ENCODE data around the gene PRDX1. TPM values are rescaled to one million over a fixed set of nuclear protein-coding genes. Genes with fewer than 3 reads are reported as not detected.

Gene PRDX1
- total RNA-seq, result 675 and 720 TPM in 2 replicates

DNA sequence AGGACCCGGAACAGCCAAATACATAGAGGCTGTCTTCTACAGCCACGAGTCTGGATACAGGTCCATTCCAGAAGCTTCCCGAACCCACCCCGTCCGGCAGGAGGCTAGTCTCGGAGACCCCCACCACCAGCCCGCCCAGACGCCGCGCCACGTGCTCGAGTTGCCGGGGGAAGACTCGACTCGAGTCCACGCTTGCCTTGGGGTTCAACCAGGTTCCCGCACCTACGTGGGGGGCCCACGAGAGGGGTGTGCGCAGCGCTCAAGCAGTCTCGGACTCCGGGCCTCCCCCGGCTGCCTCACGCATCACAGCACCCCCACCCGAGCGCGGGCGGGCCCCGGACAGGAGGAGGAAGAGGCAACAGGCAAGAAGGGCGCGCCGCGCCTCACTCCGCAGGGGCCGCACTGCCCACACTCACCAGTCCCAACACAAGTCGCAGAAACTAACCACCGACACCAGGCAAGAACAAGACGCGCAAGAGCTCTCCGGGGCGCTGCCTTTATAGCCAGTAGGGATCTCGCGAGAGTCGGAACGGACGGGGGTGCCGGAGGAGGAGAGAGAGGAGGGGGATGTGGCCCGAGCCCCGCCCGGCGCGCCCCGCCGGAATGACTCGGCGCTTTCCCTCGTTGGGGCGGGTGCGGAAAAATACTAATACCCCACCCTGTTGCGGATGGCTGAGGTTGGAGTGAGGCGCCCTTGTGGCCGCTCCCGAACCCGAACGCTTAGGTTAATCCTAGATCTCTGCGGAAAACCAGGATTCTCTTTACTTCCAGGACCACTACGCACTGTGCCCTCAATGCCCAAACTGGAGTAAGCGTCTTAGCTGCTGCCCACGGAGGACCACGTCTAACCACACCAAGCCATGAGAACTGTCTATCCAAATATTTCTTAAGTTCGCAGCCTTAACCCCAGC lies at the start of gene PRDX1:
TSS of gene PRDX1 (minus strand) at position 472 of the 911 bp plus-strand sequence. CDS start 2,841 bp downstream, outside the sequence.

DNA sequence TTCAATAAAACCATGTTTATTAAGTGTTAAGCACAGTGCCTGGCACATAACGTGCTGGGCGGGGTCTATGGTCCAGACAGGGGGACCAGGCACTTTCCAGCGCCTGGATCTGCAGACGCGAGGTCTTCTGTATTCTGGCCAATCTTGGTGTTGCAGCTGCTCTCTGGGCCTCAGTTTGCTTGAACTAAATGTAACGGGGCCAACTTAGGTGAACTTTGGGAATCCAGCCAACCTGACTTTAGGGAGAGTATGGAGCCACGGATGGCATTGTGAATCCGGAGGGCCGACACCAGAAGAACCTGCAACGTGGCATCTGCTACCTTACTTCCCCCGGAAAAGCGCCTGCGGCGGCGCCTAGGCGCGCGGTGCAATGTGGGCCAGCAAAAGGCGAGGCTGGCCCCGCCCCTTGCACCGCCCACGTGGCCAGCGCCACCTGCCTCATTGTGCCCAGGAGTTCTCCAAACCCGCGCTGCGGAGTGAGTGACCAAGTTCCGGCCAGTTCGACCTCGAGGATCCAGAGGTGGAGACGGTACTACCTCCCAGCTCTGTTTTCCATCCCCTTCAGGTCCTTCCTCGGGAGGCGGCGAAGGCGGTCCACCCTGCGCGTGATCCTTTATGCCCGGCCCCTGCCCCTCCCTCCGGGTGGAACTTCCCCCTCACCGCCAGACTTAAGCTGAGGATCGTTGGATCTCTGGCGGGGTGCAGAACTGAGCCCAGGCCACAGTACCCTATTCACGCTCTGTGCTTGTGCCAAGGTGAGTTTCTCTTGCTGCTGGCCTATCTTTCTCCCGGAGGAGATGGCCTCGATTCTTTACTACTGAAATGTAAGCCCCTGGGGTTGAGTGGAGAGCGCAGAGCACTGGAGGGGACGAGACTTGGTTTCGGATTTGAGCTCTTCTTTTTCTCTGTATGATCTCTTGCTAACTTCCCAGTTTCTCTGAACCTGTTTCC lies 29.0 kb upstream of the PRDX1 start, which contains the start of gene AKR1A1:
TSS of gene AKR1A1 (plus strand) at position 426 of the 951 bp plus-strand sequence. CDS start 10,969 bp downstream, outside the sequence.

DNA sequence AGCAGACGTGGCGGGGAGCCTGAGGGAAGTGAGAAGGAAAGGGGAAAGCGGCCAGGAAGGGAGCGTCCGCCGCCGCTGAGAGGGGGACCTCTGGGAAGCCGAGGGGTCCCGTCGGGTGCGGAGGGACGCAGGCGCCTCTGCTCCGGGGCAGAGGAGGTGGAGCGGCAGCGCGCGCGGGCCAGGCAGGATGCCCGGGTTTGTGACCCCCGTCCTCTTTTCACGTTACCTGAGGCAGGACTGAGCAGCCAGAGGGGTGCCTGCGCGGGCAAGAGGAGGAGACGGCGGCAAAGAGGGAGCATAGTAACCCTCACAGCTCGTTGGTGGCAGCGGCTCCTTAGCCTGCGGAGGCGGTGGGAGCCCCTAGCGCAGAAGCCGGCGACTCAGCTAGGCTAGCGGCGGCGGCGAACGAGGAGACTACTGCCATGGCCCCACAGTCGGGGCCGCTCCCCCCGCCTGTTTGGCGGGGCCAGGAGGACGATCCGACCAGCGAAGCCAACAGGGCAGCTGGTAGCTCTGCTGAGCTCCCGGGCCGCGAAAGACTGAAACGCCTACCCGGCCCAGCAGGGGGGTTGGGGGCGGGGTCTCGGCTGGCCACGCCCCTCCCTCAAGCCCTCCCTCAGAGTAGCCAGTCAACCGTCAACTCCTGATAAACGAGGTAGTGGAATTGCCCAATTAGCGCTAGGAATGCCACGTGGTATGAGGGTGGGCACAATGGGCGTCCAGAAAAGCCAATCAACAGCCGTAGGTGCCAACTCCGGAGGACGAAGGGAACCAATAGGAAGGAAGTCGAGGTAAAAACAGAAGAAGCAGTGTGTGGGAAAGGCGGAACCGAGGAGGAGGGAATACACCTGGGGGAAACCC lies 30.8 kb downstream of the PRDX1 start, which contains the start of gene TESK2:
TSS of gene TESK2 (minus strand) at position 538 of the 861 bp plus-strand sequence. CDS start 33,378 bp downstream, outside the sequence.

Other genes with a start within 250 kb of the PRDX1 start
- gene HPDL, start 195.0 kb downstream of the PRDX1 start, total RNA-seq, result 1.4 and 1.5 TPM in 2 replicates
- gene TOE1, start 181.7 kb downstream of the PRDX1 start, total RNA-seq, result 13.4 and 23.4 TPM in 2 replicates
- gene MUTYH, start 181.4 kb downstream of the PRDX1 start, total RNA-seq, result 10.7 and 16.8 TPM in 2 replicates
- 2.6 TPM in 2 replicates for gene TESK2, start 30.7 kb downstream of the PRDX1 start, total RNA-seq
- gene CCDC163, start 21.8 kb downstream of the PRDX1 start, total RNA-seq, result 0.32 and 0.44 TPM in 2 replicates
- 0.81 and 0.88 TPM in 2 replicates for gene MMACHC, start 21.6 kb downstream of the PRDX1 start, total RNA-seq
- 153 and 224 TPM in 2 replicates for gene AKR1A1, start 28.9 kb upstream of the PRDX1 start, total RNA-seq
- 73.9 and 83.4 TPM in 2 replicates for gene NASP, start 62.2 kb upstream of the PRDX1 start, total RNA-seq
- 0.97 and 1.4 TPM in 2 replicates for gene CCDC17, start 102.2 kb upstream of the PRDX1 start, total RNA-seq
- gene GPBP1L1, start 164.6 kb upstream of the PRDX1 start, total RNA-seq, result 71.1 and 105 TPM in 2 replicates
- 7.0 and 12.3 TPM in 2 replicates for gene TMEM69, start 166.3 kb upstream of the PRDX1 start, total RNA-seq
- 4.0 and 7.9 TPM in 2 replicates for gene IPP, start 228.8 kb upstream of the PRDX1 start, total RNA-seq

Data from bladder microvascular endothelial cell (primary cell).